DMS 273 treated with DMSO at 0.1 percent for 48 hours (cell line): ENCODE data around the gene PSMA3.
A peak's percentile ranks its signal among the peaks of the same experiment; 100 is the strongest.
"Not testable (repeated sequence)": the region's sequence is repeated elsewhere in the genome, so short reads cannot be mapped to it uniquely, and the experiment has no call there.

Experiments used
- DNase-seq: peaks from one replicate; lab custom pipeline; 2025; lab: John Stamatoyannopoulos, UW

The PSMA3 gene

DNA sequence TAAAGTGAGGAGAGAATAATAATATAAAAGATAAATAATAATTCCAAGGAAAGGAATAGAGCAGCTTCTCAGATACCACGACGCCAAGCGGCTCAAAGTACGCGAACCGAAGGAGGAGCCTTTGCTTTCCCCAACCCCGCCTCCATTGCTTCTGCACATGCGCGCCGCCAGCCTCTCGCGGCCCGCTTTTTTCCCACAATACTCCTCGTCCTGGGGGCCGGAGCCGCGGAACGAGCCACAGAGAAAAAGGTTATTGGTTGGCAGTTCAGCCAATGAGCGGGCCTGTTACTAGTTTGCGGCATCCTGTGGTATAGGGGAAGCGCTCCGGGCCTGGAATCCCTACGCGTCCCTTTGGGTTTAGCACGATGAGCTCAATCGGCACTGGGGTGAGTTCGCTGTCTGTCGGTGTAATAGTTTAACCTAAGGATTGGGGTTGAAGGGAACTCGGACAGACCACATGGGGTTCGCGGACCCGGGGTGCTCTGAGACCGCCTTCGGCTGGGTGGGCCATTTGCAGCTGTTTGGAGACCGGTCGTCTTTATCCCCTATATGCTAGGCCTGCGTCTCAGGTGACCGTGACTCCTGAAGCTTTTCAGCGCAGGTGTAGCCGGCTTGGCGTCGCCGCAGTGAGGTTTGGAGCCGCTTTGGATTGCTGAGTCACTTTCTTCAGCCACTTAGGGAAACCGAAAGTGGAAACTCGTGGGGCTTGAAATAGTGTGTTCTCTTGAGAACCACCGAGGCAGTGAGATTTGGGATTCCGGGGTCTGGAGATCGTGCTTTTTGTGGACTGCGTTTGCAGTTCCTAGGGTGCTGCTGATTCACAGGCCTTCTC is at the start of gene PSMA3:
PSMA3 (plus strand) TSS at position 288 of the 832 bp plus-strand sequence; CDS start at position 366, 78 bp downstream.
- DNase-seq, result peak; percentile 95

DNA sequence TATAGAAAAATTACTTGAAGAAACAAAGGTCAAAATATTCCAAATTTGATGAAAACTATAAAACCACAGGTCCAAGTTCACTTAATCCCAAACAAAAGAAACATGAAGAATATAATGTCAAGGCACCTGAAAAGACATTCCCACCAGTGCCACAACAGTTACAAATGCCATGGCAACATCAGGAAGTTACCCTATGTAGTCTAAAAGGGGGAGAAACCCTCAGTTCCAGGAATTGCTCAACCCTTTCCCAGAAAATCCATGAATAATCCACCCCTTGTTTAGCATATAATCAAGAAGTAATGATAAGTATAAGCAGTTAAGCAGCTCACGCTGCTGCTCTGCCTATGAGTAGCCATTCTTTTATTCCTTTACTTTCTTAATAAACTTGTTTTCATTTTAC is 48.4 kb upstream of the PSMA3 start:
- no peak for DNase-seq

DNA sequence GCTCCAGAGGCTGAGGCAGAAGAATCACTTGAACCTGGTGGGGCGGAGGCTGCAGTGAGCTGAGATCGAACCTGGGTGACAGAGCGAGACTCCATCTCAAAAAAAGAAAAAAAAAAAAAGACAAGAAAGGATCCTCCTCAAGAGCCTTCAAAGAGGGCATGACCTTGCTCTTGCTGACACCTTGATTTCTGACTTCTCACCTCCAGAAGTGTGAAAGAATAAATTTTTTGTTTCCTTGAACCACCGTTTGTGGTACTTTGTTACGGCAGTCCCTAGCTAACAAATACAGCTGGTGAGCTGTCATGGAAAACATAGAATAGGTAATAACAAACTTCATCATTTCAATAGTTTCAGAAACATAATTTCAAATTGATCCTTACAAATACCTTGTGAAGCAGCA is 46.6 kb upstream of the PSMA3 start:
- no peak for DNase-seq

DNA sequence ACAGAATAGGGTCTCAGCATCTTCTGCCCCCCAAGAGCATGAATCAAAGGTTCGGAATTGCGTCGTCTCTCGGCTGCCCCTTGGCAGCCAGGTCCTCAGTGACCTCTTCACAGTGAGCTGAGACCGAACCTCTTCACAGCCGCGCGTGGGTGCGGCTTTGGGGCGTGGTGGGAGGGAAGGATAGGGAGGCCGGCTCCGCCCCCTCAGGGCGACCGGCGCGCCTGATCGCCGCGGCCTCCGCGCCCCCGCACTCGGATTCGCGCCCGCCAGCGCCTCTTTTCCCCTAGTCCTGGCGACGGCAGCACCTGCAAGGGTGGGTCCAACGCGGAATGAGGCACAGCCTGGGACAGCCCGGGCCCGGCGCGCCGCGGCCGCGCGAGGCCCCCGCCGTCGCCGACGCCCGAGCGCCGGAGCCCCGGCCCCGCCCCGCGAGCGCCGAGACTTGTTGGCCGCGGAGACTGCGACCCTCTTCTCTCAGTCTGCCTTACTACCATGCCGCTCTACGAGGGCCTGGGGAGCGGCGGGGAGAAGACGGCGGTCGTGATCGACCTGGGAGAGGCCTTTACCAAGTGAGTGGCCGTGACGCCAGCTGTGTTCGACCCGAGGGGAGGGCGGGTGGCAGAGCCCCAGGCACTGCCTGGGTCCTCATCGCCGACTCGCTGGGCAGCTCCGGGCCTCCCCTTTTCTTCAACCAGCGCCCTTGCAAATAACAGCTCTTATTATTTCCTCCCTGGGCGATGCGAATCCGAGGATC is 44.7 kb upstream of the PSMA3 start, which contains the start of gene ACTR10:
ACTR10 (plus strand) TSS at position 424 of the 754 bp plus-strand sequence; CDS start at position 493, 69 bp downstream.
- DNase-seq, result peak; percentile 78

DNA sequence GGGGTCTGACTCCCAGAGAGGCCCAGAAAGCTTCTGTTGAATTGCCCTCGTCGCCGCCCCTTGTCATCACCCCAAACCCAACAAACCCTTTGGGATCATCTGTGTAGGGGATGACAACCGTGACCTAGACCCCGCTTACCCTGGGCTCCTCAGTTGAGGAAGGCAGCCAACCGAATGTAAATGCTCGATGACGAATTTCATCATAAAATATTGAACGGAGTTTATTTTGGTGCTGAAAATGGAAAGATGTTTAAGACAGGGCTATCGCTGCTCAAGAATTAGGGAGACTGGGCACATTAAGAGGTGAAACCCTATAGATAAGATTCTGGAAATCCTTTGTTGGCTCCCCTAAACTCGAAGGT is 44.2 kb upstream of the PSMA3 start:
- DNase-seq, result no peak

DNA sequence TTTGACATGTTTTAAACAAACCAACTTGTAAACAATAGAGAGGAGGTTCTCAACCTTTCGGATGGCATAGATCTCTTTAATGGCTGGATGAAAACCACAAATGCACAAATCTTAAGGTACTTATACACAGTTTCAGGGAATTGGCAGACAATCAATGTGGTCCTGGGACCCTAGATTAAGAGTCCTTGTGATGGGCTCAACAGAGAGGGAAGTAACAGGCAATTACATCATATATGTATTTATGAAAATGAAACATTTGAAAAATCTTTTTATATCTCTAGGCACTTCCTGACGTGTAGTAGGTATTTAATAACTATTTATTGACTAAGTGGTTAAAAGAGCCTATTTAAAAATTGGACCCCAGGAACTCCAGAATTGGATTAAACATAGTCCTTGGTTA is 43.8 kb upstream of the PSMA3 start:
- DNase-seq, result no peak

DNA sequence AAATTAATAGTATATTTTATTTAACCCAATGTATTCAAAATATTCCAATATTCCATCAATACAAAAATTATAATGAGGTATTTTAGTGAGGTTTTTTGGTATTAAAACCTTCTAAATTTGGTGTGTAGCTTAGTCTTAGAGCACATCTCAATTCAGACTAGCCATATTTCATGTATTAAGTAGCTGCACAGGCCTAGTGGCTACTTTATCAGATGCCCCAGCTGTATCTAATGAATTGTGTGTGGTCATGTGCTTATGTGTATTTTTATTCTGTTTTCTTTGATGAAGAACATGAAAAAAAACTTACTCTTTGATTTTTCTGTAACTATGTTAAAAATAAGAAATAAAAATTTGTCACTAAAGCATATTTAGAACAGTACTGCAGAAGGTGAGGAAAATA is 31.5 kb upstream of the PSMA3 start:
- no peak for DNase-seq

DNA sequence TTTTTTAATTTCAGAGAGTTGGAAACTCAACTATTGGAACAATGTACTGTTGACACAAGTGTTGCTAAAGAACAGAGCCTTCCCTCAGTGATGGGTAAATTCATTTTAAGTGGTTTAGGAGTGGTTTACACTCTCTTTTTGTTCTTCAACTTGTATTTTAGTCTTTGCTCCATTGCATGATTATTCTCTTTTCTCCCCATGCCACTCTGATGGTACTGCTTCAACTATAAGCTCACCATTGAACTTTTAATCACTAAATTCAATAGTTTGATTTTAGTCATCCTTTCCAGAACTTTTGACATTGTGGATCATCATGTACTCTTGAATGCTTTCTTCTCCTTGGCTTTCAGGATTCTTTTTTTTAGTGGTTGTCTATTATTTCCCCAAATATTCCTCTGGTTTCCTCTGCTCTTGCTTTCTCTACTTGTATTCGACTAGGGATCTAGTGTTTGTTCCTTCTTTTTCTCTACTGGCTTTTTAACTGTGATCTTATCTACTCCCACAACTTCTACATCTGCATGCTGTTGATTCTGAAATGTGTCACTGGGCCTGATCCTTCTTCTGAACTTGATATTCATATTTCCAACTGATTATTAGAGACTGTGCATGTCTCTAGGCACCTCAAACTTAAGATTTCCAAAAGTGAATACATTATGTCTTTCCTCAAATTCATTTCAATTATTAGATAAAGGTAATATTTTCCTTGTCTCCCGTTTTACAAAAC is 29.3 kb upstream of the PSMA3 start:
- no peak for DNase-seq

DNA sequence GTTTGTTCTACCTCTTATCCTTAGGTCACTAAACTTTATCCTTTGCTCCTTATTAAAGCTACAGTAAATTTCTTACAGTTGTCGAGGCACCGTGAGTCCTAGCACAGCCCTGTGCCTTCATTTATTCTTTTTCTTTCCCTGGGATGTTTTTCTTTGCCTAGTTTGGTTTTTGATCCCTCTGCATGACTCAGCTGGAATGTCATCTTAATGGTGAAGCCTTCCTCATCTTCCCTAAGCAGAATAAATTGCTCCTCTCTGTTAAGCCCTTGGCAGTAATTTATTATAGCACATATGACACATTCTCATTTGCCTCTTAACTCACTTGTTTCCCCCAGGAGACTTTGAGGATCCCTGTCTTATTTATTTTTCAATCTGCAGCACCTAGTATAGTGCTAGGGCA is 28.1 kb upstream of the PSMA3 start:
- DNase-seq, result no peak

DNA sequence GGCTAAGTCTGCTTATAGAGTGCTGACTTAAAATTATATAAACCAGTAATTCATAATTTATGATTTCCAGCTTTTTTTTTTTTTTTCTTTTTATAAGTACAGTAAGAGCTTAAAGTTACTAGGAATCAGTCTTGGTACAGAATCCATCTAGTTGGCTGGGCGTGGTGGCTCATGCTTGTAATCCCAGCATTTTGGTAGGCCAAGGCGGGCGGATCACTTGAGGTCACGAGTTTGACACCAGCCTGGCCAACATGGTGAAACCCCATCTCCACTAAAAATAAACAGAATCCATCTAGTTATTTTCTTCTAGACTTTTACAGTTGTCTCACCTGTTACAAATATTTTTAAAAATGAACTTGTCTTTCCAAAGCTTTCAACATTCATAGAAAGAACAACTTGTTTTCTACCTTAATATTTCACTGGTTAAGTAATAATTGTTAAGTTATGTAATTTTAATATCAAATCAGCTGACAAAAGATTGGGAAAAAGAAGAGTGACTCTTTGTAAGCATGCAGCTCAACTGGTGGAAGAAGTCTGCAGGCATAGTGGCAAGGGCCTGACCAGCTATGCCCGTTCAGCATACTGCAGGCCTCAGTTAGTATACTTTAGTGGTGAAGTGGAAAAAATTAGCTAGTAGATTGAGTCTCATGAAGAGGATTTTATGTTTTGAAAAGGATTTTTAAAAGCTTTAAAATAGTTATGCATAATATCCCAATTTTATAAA is 17.4 kb upstream of the PSMA3 start:
- DNase-seq, result no peak

DNA sequence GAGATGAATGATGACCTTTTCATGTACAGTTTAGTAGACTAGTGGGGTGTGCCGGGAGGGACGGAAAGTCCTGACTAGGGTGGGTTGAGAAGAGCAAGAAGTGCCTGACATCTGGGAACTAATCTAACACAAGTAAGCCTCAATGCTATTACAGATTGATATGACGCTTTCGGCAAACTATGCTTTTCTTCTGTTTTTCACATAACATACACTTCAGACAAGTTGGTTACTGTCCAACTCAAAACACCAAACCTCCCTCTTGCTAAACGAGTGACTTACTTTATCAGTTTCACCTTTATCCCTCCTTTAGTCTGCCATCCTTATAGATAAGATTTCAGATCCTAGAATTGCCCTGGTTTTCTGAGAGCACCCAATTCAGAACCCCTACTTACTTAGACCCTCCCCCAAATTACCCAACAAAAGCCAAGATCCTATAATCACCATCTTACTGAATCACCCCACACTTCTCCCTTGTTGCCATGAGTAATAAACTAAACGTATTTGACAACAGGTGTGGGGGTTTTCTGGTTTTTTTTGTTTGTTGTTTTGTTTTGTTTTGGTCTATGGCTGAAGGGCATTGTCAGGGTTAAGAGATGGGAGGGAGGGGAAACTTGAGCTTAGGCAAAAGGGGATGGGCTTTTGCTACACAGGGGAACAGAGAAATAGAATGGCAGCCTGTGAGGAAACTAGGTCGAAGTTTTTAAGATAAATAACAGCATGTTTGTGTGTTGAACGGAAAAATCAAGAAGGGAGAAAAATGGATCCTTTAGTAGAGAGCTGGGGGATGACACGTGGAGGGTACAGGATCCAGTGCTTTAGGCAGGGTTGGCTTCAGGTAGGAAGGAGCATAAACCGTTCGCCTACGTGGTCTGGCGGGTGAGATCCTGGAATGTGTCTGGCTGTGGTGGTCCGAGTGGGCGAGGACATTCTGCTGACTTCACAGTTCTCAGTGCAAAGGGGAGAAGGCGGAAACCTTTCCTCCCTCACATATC is 6.1 kb upstream of the PSMA3 start:
- DNase-seq, result no peak

DNA sequence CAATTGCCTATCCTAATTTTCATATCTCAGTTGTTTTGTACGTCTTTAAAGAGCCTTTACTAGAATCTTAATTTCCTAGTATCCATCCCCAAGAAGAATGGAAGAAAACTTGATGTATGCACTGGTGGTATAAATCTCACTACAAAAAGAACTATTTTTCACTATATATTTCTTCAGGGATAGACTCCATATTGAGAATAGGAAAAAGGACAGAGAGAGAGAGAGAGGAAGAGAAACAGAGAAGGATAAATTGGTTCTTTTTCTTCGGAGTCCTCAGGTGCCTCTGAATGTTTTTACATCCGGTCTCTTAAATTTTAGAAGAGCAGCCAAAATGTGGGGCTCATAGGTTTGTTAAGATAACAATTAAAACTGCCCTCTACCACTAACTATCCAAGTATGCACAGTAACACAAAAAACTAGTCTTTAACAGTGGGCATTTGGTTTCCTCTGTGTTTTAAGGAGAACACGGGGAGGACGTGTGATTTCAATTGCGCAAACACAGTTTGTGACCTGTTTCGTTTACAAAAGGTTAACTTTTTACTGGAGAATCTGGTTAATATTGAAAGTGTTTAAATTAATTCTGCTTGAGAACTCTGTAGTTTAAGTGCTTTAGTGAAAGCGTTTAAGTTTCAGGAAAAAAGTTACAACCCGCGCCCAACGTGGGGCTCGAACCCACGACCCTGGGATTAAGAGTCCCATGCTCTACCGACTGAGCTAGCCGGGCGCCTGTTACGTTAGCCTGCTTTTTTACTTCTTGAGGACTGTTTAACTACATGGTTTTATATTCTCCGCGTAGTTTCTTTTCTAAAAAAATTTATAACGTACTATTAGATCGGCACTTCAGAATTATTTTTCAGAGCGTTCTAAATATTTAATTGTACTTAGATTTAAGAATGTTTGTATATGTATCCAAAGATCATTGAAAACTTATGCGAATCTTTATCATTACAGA is 5.1 kb upstream of the PSMA3 start:
- DNase-seq, result peak; percentile 39

DNA sequence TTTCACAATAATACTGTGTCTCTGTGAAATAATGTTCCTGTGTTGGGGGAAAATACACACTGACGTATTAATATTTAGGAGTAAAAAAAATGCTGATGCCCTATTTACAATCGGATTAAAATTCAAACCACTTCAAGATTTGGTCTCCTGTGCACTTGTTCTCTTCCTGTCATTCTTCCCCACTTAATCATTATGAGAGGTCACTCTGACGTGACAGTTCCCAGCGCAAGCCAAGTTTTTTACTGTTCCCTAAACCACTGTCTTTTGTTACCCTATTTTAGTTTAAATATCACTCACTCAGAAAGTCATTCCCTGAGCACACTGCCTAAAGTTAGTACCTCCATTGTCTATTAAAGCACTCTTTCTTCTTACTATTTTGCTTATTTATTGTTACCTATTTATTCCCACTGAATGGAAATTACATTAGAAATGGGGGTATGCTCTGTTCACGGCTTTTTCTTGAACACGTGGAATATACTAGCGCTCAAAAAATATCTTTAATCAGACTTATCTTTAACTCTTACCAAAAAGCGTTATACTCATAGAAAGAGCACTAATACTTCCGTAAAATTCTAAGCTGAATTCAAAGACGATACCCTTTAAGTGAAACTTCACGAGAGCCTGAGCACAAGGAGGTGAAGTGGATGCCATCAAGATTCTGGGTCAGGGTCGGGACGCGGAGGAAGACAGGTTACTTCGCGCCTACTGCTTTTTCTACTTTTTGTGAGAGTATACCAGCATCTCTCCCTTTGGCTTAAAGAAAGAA is 670 bp upstream of the PSMA3 start:
- peak; percentile 86 for DNase-seq

DNA sequence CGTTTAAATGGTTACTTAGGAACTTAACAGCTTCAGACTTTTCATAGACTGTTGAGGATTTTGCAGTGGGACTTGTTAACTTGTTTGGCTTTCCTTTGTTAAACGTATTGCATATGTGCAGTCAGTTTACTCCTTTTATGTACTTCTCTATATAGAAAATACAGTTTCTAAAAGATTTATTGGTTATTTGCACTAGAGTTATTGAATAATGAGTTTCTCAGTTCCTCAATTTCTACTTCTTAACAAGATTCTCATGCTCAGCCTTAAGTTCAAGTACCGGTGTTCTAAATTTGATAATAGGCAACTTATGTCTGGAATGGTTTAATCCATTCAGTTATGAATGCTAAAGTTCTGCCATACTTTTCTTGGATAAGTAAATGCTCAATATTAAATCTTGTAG is 919 bp downstream of the PSMA3 start:
- DNase-seq, result no peak

DNA sequence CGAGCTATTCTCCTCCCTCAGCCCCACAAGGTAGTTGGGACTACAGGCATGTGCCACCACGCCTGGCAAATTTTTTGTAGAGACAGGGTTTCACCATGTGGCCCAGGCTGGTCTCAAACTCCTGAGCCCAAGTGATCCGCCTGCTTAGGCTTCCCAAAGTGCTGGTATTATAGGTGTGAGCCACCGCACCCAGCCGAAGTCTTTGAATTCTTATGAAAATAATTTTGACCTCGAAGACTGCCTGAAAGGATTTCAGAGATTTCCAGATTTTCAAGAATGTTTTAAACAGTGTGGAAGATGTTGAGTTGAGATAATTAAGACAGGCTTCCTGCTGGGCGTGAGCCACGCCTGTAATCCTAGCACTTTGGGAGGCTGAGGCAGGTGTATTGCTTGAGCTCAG is 5.0 kb downstream of the PSMA3 start:
- DNase-seq, result no peak

DNA sequence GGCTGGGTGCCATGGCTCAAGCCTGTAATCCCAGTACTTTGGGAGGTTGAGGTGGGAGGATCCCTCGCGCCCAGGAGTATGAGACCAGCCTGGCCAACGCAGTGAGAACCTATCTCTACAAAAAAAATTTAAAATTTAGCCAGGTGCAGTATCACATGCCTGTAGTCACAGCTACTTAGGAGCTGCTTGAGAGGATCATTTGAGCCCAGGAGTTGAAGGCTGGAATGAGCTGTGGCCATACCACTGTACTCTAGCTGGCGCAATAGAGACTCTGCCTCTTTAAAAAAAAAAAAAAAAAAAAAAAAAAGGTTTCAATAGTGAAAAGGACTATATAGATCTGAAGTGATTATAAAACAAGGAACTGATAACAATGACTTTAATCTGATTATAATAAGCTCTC is 13.5 kb downstream of the PSMA3 start:
- DNase-seq, result no peak

DNA sequence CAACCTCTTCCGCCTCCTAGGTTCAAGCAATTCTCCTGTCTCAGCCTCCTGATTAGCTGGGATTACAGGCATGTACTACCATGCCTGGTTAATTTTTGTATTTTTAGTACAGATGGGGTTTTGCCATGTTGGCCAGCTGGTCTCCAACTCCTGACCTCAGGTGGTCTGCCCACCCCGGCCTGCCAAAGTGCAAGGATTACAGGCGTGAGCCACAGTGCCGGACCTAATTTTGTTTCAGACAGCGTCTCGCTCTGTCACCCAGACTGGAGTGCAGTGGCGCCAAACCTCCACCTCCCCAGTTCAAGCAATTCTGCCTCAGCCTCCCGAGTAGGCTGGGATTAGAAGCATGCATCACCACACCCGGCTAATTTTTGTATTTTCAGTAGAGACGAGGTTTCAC is 17.4 kb downstream of the PSMA3 start:
- DNase-seq, result not testable (repeated sequence)

DNA sequence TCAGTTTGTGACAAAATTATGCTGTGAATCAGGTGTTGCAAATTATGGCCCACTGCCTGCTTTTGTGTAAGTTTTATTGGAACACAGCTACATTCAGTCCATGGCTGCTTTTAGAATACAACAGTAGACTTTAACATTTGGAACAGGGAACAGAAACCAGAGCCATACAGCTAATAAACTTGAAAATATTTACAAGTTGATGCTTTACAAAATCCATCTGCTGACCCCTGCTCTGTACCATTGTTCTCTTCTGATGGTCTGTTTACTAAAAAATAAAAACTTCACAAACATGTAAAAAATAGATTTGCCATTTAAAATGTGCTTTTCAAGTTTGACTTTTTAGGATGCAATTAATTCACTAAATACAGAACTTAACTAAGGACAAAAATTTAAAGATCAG is 20.8 kb downstream of the PSMA3 start:
- no peak for DNase-seq

DNA sequence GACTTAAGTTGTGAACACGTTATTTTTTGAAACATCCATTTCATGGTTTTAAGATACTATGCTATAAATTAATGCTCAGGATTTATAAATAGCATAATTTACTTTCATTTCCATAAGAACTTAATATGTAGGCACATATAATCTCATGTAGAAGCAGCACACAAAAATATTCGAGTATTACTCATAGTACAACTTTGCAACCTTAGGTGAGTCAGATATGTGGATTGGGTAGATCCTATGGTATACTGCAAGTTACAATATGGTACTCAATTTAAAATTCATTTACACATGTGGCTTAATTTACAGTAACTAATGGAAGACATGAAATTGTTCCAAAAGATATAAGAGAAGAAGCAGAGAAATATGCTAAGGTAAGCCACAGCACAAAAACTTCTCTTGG is 26.0 kb downstream of the PSMA3 start:
- DNase-seq, result no peak
